Measurements from ENCODE around the gene PRKX.
A peak's percentile ranks its signal among the peaks of the same experiment; 100 is the strongest.
"Not testable (repeated sequence)": the region's sequence is repeated elsewhere in the genome, so short reads cannot be mapped to it uniquely, and the experiment has no call there.

The PRKX gene

GRCh38 chrX:3639858-3640631 is 73.4 kb downstream of the PRKX start:
- H3K36me3 ChIP-seq (ENCODE audit: control insufficient read depth, low read length); H3K9me2 ChIP-seq (replicated peaks; ENCODE audit: control insufficient read depth, low read length); H3K4me3 ChIP-seq (ENCODE audit: low read length); H3K79me2 ChIP-seq (ENCODE audit: control insufficient read depth, low read length); H3F3A ChIP-seq (ENCODE audit: control insufficient read depth, insufficient read depth); H3K9me3 ChIP-seq (ENCODE audit: control insufficient read depth, insufficient read depth, low read length); H3K4me2 ChIP-seq (ENCODE audit: low read length); H3K27ac ChIP-seq (ENCODE audit: low read depth, low read length); H3K4me1 ChIP-seq (ENCODE audit: control insufficient read depth, low read length); H4K20me1 ChIP-seq (ENCODE audit: control insufficient read depth, insufficient read depth, low read depth, low read length); H3K27me3 ChIP-seq (ENCODE audit: control insufficient read depth, low read length): not testable (repeated sequence)

- Histone ChIP-seq H3K27ac (ENCODE audit: low read depth, low read length) (no peak overlapping the region), H3K36me3 (ENCODE audit: control insufficient read depth, low read length) (no peaks in the 10 kb centered on the region), H3K4me2 (ENCODE audit: low read length) (no peak overlapping the region), H3K79me2 (ENCODE audit: control insufficient read depth, low read length) (no peaks in the 10 kb centered on the region), H3K9me3 (ENCODE audit: control insufficient read depth, insufficient read depth, low read length) (no peaks in the 10 kb centered on the region; the same call in 1 of the 2 replicates), H3K27me3 (ENCODE audit: control insufficient read depth, low read length) (no peaks in the 10 kb centered on the region), H3F3A (ENCODE audit: control insufficient read depth, insufficient read depth) (no peaks in the 10 kb centered on the region), H3K4me3 (ENCODE audit: low read length) (no peak overlapping the region), H4K20me1 (ENCODE audit: control insufficient read depth, insufficient read depth, low read depth, low read length) (no peaks in the 10 kb centered on the region), H3K9me2 (replicated peaks; ENCODE audit: control insufficient read depth, low read length) (no peaks in the 10 kb centered on the region), H3K4me1 (ENCODE audit: control insufficient read depth, low read length) (peaks cover 3% of the 10 kb centered on the region; the same call in 1 of the 2 replicates)
- TF ChIP-seq CTCF (IDR thresholded peaks at IDR 0.05; ENCODE audit: low read depth, low read length, poor library complexity, severe bottlenecking) (no peak), EZH2phosphoT487 (IDR thresholded peaks at IDR 0.05; ENCODE audit: borderline replicate concordance, low read length) (no peak)
These were observed 74.2 kb downstream of the PRKX start for GRCh38 chrX:3639236-3639635.

- Histone ChIP-seq H3K4me1 (ENCODE audit: control insufficient read depth, low read length) (peaks cover 9% of the 10 kb centered on the region), H3K4me3 (ENCODE audit: low read length) (no peak overlapping the region), H3K9me2 (replicated peaks; ENCODE audit: control insufficient read depth, low read length) (no peaks in the 10 kb centered on the region), H3K27me3 (ENCODE audit: control insufficient read depth, low read length) (no peaks in the 10 kb centered on the region), H3K36me3 (ENCODE audit: control insufficient read depth, low read length) (no peaks in the 10 kb centered on the region), H4K20me1 (ENCODE audit: control insufficient read depth, insufficient read depth, low read depth, low read length) (no peaks in the 10 kb centered on the region), H3F3A (ENCODE audit: control insufficient read depth, insufficient read depth) (no peaks in the 10 kb centered on the region), H3K4me2 (ENCODE audit: low read length) (no peak overlapping the region), H3K9me3 (ENCODE audit: control insufficient read depth, insufficient read depth, low read length) (no peaks in the 10 kb centered on the region), H3K79me2 (ENCODE audit: control insufficient read depth, low read length) (no peaks in the 10 kb centered on the region), H3K27ac (ENCODE audit: low read depth, low read length) (no peak overlapping the region)
- no peak for TF ChIP-seq EZH2phosphoT487 (IDR thresholded peaks at IDR 0.05; ENCODE audit: borderline replicate concordance, low read length)
- peak; percentile 47 for TF ChIP-seq CTCF (IDR thresholded peaks at IDR 0.05; ENCODE audit: low read depth, low read length, poor library complexity, severe bottlenecking)
These were observed 75.1 kb downstream of the PRKX start for GRCh38 chrX:3638280-3638873.

GRCh38 chrX:3636803-3637202 is 76.6 kb downstream of the PRKX start:
- no peak for TF ChIP-seq EZH2phosphoT487 (IDR thresholded peaks at IDR 0.05; ENCODE audit: borderline replicate concordance, low read length)
- TF ChIP-seq CTCF (IDR thresholded peaks at IDR 0.05; ENCODE audit: low read depth, low read length, poor library complexity, severe bottlenecking): no peak
- no peaks in the 10 kb centered on the region for H3K9me3 ChIP-seq (ENCODE audit: control insufficient read depth, insufficient read depth, low read length)
- no peaks in the 10 kb centered on the region for H3K9me2 ChIP-seq (replicated peaks; ENCODE audit: control insufficient read depth, low read length)
- H3K27ac ChIP-seq (ENCODE audit: low read depth, low read length): no peak overlapping the region
- H3K36me3 ChIP-seq (ENCODE audit: control insufficient read depth, low read length): no peaks in the 10 kb centered on the region
- no peaks in the 10 kb centered on the region for H3K27me3 ChIP-seq (ENCODE audit: control insufficient read depth, low read length)
- no peak overlapping the region for H3K4me3 ChIP-seq (ENCODE audit: low read length)
- no peaks in the 10 kb centered on the region for H4K20me1 ChIP-seq (ENCODE audit: control insufficient read depth, insufficient read depth, low read depth, low read length)
- H3F3A ChIP-seq (ENCODE audit: control insufficient read depth, insufficient read depth): no peaks in the 10 kb centered on the region
- no peaks in the 10 kb centered on the region for H3K79me2 ChIP-seq (ENCODE audit: control insufficient read depth, low read length)
- peaks cover 12% of the 10 kb centered on the region for H3K4me1 ChIP-seq (ENCODE audit: control insufficient read depth, low read length)
- no peak overlapping the region for H3K4me2 ChIP-seq (ENCODE audit: low read length)

All from DOHH2 (cell line).